ENCODE results near the gene LARP4B.

DNA sequence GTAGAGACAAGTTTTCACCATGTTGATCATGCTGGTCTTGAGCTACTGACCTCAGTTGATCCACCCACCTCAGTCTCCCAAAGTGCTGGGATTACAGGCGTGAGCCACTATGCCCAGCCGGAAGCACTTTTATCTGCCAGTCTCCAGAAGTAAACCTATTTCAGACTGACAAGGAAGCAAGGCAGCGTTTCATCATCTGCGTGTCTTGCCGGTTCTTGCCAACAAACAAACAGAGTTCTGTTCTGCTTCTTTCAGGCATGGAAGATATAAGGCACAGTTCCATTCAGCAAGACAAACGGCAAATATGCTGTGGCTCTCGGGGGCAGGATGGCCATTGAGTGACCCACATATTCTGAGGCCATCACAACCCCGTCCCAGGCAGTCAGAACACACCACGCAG is 15.5 kb upstream of the LARP4B start:
- no peak for TF ChIP-seq POLR2A (IDR thresholded peaks at IDR 0.05)
- TF ChIP-seq, protein P1, sequence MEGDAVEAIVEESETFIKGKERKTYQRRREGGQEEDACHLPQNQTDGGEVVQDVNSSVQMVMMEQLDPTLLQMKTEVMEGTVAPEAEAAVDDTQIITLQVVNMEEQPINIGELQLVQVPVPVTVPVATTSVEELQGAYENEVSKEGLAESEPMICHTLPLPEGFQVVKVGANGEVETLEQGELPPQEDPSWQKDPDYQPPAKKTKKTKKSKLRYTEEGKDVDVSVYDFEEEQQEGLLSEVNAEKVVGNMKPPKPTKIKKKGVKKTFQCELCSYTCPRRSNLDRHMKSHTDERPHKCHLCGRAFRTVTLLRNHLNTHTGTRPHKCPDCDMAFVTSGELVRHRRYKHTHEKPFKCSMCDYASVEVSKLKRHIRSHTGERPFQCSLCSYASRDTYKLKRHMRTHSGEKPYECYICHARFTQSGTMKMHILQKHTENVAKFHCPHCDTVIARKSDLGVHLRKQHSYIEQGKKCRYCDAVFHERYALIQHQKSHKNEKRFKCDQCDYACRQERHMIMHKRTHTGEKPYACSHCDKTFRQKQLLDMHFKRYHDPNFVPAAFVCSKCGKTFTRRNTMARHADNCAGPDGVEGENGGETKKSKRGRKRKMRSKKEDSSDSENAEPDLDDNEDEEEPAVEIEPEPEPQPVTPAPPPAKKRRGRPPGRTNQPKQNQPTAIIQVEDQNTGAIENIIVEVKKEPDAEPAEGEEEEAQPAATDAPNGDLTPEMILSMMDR (IDR thresholded peaks at IDR 0.05), result no peak
